Measurements from ENCODE around the gene CENPP.

CENPP gene

GRCh38 chr9:92639791-92640271, 314.1 kb downstream of the CENPP start:
- DNase-seq (ENCODE audit: low read depth), result no peak

DNA sequence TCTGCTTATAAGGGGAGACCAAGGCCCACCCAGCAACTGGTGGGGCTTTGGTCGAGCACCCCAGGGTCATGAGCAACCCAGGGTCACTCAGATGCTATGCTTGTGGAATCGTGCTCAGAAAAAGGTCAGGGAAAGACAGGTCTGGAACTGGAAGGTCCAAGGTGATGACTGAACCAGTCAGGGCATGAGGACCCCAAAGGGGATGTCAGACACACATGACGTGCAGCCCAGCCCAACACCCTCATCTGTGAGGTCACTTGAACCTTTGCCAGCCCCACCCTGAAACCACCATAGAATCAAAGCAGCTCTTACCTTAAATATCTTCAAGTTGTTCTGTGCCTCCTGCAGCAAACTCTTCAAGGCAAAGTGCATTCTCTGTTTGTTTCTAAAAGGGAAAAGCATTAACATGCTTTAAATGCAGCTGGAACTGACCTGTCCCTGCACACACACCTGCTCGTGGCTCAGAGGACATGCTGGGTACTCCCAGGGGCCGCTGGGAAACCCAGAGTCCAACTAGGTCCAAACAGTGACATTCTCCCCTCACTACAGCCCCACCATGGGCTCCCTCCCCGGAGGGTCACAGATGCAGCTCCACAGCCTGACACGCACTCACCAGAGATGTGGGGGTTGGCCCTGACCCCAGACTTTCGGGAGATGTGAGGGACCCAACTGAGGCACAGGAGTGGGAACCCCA, 314.8 kb downstream of the CENPP start:
- no peak for DNase-seq (ENCODE audit: low read depth)

DNA sequence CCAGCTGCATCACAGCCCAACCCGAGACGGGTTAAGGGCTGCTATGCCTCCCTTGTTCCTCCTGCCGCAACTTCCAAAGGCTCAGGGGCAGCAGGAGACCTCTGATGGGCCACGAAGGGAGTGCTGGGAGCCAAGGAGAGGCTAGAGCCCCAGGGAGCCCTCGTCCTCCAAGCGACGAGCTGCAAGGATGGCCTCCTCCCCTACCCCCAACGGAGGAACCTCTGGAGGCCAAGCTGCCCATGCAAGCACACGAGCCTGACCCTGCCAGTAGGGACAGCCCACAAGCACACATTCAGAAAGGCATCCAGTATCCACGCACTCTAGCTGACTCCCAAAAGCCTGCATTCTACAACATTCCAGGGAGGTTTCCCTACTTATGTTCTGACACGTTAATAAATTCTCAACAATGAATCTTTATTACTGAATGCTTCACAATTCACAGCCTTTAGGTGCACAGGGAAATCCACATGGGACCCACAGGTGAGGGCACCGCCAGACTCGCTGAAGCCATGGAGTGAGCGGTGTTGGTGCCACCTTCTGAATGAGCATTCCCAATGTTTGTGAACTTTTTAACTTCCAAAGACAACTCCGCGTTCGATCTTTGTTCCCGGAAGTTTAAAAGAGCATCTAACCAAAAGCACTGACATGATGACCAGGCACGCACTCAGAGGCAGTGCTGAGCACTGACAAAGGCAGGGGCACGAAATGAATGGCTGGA, 315.5 kb downstream of the CENPP start:
- DNase-seq (ENCODE audit: low read depth), result no peak

GRCh38 chr9:92642041-92642451, 316.3 kb downstream of the CENPP start:
- no peak for DNase-seq (ENCODE audit: low read depth)

DNA sequence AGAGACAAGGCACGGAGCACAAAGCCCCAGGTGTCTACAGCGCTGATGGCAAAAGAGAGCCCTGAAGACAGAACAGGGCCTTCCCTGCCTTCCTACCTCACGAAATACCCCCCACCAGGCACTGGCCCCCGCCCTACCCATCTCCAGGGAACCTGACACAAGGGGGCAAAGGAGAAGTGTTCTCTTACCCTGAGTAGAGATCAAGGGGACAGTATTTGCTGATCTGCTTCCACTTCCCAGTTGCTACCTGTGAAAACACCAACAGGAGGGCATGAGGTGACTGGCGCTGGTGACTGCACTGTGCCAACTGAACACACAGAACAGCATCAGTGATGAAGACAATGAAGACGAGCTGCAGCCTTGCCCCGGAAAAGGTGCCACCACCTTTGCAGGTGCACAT, 316.8 kb downstream of the CENPP start:
- no peak for DNase-seq (ENCODE audit: low read depth)

GRCh38 chr9:92644278-92644677, 318.5 kb downstream of the CENPP start:
- DNase-seq (ENCODE audit: low read depth), result no peak

DNA sequence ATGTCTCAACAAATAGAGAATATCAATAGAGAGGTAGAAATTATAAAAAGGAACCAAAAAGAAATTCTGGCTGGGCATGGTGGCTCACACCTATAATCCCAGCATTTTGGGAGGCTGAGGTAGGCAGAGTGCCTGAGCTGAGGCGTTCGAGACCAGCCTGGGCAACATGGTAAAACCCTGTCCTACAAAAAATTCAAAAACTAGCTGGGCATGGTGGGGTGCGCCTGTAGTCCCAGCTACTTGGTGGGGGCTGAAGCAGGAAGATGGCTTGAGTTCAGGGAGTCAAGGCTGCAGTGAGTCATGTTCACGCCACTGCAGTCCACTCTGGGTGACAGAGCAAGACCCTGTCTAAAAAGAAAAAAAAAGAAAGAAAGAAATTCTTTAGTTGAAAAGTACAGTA, 319.3 kb downstream of the CENPP start:
- DNase-seq (ENCODE audit: low read depth), result no peak

GRCh38 chr9:92647671-92648473, 322.1 kb downstream of the CENPP start:
- no peak for DNase-seq (ENCODE audit: low read depth)

DNA sequence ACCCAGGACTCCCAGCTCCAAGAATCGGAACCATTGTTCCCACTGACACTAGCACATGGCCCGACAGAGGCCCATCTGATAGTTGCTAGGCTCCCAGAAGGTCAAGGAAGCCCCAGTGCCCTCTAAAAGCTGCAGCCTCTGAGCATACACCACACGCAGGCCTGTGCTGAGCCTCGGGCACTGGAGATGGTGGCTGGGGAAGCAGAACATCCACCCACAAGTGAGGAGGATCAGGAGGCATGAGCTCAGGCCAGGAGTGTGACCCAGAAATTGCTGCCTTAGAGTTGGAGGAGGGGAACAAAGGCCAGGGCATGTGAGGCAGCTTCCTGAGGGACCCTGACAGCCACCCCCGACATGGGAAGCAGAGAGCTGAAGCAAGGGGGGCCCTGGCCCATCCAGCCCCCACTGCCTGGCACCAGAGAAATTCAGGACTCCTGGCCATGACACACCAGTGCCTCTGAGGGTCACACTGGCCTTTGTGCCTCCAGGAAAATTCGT, 322.8 kb downstream of the CENPP start:
- DNase-seq (ENCODE audit: low read depth), result no peak

DNA sequence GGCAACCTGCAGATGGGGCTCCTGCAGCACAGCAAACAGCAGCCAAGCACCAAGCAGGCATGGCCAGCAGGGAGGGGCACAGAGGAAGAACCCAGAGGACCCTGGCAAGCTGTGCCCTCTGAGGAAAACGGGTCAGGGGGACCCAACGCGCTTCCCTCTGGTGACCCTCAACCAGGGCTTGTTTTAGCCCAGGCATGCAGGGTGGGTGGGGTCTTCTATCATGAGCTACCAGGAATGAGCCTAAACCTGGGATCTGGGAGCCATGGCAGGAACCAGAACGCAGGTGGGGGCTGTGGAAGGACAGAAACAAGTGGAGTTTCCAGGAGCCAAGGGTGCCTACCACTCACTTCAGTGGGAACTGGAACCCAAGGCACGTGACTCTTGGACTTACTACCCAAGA, 323.3 kb downstream of the CENPP start:
- DNase-seq (ENCODE audit: low read depth), result no peak

DNA sequence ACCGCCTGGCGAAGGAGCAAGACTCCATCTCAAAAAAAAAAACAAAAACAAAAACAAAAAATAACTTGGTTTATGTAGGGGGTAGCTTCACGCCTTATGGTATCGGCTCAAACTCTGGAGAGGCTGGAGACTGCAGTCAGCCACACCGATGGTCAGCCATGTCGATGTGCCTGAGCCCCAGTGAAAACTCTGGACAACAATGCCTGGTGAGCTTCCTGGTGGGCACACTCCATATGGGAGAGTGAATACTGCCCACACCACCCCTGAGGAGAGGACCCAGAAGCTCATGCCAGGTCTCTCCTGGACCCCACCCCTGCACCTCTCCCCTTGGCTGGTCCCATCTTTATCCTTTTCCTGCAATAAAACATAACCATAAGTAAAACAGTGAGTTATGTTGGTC, 324.5 kb downstream of the CENPP start:
- no peak for DNase-seq (ENCODE audit: low read depth)

- no peak for DNase-seq (ENCODE audit: low read depth)
These were observed 325.3 kb downstream of the CENPP start for GRCh38 chr9:92650839-92651621.

- no peak for DNase-seq (ENCODE audit: low read depth)
These were observed 326.7 kb downstream of the CENPP start for GRCh38 chr9:92652461-92652860.

DNA sequence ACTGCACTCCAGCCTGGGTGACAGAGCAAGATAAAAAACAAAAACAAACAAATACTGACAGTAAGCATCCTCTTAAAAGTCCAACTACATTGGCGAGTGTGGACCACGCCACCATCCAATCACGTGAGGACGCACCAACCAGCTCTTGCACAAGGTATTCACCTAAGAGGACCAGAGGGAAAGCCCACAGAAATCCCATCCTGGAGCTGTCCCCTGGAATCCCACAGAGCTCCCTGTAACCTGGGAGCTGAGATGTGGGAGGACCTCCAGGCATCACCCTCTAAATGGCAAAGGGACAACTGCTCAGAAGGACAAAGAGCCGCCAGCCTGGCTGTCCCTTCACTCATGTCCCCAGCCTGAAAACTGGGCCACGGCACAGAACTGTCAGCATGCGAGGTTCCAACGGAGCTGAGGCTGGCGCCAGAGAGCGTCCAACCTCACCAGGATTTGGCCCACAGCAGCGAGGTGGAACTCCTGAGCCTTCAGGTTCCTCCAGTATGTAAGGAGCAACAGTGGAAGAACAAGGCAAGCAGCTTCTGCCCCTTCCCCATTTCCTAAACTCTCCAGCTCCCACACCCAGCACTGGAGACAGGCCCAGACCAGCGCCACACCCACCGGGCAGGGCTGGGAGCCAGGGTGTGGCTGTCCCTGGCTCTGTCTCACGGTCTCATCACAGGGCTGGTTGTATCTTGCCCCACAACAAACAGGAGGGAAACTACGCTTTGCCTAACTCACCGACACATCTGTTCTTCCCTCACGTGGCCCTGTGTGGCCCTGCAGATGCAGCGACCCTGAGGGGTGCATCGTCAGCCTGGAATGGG, 328.9 kb downstream of the CENPP start:
- no peak for DNase-seq (ENCODE audit: low read depth)

GRCh38 chr9:92655366-92655765, 329.6 kb downstream of the CENPP start:
- no peak for DNase-seq (ENCODE audit: low read depth)

DNA sequence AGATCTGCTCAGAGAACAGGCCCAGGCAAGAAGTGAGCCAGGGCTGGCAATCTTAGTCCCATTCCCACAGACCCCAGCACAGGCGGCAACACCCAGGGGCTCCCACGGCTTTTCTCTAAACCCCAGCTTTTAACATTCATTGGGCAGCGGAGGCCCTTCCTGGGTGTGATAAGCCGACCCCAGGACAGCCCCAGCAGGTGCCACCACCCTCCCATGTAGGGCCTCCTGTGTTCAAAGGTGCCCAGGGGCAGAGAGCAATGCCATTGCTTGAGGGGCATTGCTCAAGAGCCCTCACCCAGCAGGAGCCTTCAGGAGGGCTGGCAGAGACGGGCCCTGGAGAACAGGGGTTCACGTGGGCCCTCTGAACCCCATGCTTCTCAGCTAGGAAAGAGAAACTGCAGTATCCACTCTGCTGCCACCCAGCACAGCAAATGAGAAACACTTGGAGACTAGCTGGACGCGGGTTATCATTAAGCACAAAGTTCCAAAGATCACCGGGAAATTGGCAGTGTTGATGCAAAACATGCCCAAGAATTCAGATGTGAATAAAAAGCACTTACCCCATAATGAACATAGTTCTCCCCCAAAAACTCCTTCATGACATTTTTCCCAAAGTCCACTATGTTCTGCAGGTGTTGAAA, 330.3 kb downstream of the CENPP start:
- no peak for DNase-seq (ENCODE audit: low read depth)

GRCh38 chr9:92656537-92656925, 330.8 kb downstream of the CENPP start:
- no peak for DNase-seq (ENCODE audit: low read depth)

GRCh38 chr9:92657296-92658094, 331.7 kb downstream of the CENPP start:
- no peak for DNase-seq (ENCODE audit: low read depth)

GRCh38 chr9:92658176-92658575, 332.4 kb downstream of the CENPP start:
- DNase-seq (ENCODE audit: low read depth), result no peak

DNA sequence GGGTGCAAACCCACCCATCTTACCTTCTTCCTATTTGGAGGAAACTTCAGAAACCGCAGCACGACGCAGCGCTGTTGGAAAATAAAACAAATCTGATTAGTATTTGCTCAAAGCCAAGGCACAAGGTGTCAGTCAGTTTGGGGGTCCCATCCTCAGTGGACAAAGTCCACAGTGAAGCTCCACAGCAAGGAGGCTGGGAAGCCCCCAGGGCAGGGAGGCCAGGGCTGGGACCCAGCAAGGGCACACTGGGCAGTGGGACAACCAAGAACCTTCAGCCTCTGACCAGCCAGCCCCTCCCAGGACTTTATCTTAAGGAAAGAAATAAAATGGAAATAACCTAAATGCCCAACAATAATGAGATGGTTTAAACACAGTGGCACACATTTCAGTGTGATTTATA, 332.9 kb downstream of the CENPP start:
- no peak for DNase-seq (ENCODE audit: low read depth)
